Measurements from ENCODE around the gene KIF21A.

KIF21A gene, protein sequence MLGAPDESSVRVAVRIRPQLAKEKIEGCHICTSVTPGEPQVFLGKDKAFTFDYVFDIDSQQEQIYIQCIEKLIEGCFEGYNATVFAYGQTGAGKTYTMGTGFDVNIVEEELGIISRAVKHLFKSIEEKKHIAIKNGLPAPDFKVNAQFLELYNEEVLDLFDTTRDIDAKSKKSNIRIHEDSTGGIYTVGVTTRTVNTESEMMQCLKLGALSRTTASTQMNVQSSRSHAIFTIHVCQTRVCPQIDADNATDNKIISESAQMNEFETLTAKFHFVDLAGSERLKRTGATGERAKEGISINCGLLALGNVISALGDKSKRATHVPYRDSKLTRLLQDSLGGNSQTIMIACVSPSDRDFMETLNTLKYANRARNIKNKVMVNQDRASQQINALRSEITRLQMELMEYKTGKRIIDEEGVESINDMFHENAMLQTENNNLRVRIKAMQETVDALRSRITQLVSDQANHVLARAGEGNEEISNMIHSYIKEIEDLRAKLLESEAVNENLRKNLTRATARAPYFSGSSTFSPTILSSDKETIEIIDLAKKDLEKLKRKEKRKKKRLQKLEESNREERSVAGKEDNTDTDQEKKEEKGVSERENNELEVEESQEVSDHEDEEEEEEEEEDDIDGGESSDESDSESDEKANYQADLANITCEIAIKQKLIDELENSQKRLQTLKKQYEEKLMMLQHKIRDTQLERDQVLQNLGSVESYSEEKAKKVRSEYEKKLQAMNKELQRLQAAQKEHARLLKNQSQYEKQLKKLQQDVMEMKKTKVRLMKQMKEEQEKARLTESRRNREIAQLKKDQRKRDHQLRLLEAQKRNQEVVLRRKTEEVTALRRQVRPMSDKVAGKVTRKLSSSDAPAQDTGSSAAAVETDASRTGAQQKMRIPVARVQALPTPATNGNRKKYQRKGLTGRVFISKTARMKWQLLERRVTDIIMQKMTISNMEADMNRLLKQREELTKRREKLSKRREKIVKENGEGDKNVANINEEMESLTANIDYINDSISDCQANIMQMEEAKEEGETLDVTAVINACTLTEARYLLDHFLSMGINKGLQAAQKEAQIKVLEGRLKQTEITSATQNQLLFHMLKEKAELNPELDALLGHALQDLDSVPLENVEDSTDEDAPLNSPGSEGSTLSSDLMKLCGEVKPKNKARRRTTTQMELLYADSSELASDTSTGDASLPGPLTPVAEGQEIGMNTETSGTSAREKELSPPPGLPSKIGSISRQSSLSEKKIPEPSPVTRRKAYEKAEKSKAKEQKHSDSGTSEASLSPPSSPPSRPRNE (N-terminal part only)

DNA sequence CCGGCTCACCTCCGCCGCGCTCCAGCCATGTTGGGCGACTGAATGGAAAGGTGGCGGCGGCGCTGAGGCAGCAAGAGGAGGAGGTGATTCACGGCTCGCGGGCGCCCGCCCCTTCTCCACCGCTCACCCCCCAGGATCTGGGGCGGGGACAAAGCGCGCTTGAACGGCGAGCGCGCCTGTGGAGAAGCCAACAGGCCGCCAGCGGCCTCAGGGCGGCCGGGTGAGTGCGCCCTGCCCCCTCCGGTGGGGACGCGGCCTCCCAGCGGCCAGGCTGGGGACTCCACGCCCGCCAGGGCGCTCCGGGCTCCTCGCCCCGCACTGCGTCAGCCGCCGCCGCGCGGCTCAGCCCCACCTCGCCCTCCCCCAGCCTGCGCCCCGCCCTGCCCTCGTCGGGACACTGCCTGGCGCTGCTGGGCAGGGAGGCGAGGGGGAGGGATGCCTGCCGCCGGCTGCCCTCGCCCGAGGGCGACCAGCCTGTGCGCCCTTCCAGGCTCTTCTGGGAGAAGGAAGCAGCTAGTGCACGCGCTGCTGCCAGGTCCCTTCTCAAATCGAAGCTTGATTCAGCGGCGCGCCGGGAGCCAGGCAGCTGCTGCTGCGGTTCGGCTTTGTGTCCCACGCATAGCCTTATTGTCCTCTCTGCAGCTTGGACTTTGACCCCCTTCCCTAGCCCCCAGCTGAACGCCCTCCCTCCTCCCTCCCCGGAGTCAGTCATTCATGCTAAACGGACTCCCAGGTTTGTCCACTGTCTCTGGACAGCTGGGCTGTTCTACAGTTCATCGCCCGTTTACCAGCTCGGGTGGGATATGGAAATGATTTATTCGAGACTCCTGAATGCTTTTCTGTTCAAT is at the start of gene KIF21A:
Gene KIF21A, minus strand, starts transcription at position 40 of the 848 bp plus-strand sequence. CDS start 150 bp downstream, outside the sequence.
- DNase-seq: peak; percentile 94

DNA sequence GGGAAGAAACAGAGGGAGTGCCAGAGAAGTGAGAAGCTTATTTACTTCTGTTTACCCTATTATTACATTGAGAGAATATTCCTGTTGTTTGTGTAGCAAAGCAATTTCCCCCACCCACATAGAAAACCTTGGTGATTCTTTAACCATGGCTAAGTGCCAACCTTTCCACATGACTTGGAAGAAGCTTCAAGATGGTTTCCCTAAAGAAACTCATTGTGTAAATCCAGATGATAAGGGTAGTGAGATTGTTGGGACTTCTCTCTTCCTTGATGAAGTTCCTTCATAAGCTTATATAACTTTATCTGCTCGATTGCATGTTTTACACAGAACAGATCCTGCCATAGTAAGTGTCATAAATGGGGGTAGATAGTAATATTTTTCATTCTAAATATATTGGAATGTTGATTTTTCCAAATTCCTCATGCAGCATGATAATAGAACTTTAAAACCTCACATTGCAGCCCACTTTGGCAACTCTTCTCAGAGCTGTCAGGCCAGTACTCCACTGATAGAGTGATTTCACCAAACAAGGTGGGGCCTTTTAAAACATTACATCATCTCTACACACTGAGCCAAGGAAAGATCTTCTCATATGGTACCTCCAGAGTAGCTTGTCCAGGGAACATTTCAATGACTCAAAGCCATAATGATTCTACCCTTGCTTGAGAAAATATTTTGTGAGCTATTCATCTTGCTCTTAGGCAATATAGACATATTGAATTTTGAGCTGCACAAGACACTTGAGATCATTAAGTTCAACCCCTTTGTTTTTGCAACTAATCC is 47.8 kb upstream of the KIF21A start:
- DNase-seq: no peak

DNA sequence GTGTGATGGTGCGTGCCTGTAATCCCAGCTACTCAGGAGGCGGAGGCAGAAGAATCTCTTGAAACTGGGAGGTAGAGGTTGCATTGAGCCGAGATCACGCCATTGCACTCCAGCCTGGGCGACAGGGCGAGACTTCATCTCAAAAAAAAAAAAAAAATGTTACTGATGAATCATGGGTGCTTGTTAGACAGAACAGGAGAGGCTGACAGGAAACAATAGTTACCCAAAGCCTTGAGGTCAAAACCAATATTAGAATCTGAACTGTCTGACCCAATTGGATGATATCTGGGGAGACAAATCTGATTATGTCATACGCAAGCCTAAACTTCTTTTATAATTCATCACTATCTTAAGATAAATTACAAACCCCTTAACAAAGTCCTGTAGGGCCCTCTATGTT is 40.7 kb upstream of the KIF21A start:
- no peak for DNase-seq

DNA sequence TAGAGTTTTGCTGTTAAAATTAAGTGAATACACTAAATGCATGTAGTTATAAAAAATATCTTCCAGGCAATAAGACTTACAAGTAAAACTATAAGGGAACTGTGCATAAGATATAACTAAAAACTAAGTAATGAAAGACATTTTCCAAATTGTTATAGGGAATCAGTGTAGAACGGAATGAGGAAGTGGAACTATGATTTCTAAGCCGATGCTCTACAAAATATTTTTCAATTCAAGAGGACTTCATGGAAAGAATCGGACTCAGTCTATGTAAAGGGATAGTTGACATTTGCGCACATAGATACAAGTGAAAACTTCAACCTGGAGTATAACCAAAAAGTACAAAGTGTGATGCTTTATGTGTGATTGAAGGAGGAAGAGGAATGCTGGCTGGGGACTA is 40.1 kb upstream of the KIF21A start:
- no peak for DNase-seq

DNA sequence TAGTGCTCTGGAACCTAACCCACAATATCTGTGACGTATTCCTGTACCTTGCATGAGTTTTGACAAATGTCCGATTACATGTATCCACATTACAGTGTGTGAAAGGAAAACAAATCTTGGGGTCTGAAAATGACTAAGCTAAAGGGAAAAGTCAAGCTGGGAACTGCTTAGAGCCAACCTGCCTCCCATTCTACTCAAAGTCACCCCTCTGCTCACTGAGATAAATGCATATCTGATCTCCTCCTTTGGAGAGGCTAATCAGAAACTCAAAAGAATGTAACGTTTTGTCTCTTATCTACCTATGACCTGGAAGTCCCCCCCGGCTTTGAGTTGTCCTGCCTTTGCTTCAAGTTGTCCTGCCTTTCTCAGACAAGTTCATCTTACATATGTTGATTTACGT is 34.0 kb upstream of the KIF21A start:
- no peak for DNase-seq

DNA sequence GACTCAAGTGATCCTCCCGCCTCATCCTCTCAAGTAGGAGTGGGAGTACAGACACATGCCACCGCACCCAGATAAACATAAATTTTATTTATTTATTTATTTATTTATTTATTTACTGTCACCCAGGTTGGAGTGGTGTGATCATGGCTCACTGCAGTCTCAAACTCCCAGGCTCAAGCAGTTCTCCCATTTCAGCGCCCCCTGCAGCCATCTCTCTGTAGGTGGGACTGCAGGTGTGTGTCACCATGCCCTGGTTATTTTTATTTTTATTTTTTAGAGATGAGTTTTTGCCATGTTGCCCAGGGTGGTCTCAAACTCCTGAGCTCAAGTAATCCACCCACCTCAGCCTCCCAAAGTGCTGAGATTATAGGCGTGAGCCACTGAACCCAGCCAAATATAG is 33.2 kb upstream of the KIF21A start:
- peak; percentile 2 for DNase-seq

DNA sequence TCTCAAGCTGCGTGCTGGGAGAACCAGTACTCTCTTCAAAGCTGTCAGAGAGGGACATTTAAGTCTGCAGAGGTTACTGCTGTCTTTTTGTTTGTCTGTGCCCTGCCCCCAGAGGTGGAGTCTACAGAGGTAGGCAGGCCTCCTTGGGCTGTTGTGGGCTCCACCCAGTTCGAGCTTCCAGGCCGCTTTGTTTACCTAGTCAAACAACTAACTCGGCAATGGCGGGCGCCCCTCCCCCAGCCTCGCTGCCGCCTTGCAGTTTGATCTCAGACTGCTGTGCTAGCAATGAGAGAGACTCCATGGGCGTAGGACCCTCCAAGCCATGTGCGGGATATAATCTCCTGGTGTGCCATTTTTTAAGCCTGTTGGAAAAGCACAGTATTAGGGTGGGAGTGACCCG is 32.2 kb upstream of the KIF21A start:
- DNase-seq: peak; percentile 37

DNA sequence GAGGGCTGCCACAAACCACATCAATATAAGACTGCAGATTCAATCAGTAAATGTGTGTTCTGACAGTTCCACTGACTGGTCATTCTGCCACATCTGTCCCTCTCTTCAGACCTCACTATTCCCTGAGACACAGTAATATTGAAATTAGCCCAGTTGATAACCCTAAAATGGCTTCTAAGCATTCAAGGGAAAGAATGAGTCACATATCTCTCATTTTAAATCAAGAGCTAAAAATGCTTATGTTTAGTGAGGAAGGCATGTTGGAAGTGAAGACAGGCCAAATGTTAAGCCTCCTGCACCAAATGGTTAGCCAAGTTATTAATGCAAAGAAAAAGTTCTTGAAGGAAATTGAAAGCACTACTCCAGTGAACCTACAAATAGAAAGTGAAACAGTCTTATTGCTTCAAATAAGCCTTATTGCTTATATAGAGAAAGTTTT is 24.5 kb upstream of the KIF21A start:
- DNase-seq: no peak

DNA sequence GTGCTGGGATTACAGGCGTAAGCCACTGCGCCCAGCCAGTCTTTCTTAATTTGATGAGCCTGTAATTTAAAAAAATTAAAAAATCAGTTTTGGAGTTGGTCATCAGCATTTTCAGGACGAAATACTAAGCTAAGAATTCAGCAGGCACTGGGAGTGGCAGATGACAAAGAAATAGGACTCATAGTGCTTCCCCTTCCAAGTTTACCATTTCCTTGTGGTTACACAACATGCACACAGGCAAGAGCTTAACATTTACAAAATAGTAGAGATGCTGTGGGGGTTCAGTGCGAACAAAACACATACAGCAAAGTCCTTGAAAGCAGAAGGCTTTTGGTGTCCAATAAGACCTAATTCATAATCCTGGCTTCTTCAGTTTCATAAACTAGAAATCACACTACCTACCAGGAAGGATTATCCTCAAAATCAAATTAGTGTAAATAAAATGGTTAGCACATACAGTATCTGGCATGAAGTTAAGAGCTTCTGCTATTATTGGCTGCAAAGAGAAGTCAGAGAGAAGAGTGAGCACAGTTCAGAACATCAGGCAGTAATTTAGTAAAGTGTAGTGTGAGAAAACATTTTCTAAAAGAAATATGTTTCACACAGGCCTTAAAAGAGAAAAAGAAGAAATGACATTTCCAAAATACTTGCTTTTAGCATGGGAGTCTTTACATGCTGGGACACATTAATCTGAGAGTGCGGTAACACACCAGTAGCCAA is 22.2 kb upstream of the KIF21A start:
- DNase-seq: no peak

DNA sequence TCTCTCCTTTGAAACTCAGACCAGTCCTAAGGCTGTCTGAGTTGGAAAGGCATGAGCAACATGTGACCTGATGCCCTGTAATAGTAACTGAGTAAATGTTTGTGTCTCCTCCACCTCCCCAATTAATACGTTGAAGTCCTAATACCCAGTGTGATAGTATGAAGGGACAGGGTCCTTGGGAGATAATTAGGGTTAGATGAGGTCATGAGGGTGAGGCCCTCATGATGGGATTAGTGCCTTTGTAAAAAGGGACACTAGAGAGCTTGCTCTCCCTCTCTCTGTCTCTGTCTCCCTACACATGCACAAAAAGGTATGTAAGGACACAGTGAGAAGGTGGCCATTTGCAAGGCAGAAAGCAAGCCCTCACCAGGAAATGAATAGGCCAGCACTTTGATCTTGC is 18.1 kb upstream of the KIF21A start:
- no peak for DNase-seq

DNA sequence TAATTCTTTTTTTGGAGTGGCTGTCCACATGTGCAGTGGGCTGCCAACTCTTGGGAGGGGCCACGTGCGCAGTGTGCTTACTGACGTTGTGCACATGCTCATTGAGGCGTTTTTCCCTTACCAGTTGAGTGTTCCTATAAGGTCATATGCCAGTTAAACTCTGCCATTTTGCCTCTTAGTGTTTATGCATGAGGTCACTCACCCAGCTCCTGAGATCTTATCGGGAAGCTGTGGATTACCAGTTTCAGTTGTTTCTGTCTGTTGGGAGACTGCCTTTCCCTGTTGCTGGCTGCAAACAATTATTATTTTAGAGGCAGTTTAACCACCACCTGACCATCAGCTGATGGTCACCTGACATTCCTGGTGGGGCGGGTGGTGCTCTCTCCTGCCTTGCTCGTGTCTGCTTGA is 16.1 kb upstream of the KIF21A start:
- DNase-seq: no peak

DNA sequence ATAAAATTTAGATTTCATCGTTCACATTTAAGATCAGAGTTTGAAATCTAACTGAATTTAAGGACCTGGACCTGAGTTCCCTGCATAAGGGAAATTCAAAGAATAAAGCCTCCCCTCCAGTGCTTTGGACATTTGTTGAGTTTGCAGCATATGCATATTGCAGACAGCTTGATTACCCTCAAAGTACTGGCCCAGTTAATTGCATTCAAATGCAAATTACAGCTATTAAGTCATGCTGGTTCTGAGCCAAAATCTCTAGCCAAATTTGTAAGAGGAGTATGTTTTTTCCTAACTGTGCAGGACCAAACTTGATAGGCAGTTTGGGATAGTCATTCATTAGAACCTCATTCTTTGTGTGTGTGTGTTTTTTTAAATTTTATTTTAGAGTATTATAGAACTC is 9.1 kb upstream of the KIF21A start:
- DNase-seq: peak; percentile 90

DNA sequence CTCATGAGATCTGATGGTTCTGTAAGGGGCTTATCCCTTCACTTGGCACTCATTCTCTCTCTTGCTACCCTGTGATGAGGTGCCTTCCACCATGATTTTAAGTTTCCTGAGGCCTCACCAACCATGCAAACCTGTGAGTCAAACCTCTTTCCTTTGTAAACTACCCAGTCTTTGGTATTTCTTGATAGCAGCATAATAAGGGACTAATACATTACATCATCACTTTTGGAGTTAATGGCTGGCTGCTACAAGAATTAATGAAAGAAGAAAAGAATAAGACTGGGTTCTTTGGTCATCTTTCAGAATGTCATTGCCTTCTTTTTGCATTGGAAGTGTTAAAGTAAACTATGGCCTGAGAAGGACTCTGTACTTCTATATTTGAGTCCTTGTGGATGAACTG is 5.1 kb upstream of the KIF21A start:
- no peak for DNase-seq

DNA sequence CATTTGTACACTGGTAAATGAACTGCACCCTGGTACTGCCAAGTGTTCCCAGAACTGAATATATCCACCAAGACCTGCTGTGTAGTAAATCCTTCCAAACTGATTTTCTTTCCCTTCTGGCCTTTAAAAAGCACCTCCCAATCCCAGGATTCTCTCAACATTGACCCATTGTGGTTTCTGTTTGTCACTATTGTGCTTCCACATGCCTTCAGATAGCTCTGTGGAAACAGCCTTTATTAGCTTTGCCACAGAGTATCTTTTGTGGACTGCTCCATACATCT is 949 bp upstream of the KIF21A start:
- DNase-seq: no peak

DNA sequence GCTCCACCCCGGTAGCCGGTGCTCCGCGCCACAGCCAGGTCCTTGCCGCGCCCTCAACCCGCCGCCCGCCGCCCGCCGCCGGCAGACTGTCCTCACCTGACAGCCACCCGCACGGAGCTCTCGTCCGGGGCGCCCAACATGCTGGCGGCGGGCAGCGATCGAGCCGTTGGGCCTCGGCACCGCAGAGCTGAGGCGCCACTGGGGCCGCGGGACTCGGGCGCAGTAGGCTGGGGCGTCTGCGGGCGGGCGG is 164 bp downstream of the KIF21A start:
- no peak for DNase-seq

DNA sequence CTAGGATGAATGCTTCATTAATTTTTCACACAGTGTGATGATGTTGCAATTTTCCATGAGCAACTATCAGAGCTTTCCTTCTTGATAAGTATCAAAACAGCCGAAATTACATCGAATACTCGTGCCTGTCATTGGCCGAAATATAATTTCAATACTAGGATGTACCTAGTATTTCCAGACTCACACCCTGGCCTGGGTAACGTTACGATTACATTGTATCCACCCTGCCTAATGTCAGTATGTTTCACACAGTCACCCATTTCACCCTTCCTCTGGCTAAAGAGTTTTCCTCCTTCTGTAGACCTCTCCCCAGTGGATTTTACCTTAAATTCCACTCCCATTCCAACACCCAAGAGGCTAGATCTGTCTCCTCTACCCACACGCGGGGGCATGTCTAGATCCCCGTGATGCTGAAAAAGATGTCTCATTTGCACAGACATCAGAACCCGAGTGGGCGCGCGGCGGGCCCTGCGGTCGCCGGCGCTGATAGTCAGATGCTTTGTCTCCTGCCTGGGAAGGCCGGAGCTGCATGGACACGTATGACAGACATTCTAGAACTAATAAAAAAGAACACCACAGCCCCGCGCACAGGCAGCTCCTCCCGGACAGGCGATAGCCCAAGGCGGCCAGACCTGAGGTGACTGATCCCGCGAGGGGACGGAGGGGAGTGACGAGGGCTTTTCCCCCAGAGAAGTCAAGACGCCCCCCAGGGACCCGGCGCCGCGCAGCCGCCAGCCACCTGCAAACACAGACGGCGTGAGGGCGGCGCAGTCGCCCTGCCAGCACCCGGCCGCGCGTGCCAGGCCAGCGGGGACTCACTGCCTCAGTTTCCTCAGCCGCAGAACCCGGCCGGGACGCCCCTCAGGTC is 723 bp downstream of the KIF21A start:
- peak; percentile 76 for DNase-seq

DNA sequence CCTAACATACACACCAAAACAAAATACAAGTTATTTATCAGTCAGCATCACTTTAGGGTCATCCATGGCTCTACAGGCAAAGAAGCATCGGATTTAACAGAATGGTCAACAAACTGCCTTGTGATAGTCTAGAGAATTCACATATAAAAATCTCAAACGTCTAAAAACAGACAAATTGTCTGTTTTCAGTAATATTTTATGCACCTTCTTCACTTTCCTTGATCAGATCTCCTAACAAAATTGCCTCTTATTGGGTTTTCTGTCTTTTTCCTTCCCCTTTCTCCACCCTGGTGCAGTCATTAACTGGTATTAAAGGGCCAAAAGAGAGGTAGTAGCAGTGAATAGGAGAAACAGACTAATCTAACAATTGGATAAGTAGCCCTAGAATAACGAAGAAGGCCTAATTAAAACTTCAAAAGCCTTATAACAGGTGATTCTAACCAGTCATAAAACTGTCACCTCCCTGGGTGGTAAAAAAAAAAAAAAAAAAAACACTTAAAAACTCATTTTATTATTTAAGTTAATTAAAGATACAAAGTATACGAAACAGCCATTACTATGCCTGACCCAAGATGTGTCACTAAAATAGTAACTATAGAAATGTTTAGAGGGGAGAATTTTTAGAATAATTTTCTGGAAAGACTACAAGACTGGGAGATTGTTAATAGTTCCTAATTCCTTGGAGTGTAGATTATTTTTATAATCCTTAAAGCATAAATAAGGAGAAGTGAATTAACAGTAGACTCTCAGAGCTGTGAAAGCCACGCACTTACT is 1.5 kb downstream of the KIF21A start:
- peak; percentile 3 for DNase-seq

DNA sequence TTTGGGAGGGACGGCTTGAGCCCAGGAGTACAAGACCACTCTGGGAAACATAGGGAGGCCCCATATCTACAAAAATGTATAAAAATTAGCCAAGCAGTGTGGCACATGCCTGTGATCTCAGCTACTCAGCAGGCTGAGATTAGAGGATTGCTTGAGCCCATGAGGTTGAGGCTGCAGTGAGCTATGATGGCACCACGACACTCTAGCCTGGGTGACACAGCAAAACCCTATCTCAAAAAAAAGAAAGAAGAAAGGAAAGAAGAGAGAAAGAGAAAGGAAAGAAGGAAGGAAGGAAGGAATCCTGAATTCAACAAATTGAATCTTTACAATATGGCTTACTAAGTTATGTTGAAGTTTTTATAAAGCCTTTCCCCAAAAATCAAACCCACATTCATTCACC is 2.1 kb downstream of the KIF21A start:
- DNase-seq: no peak

DNA sequence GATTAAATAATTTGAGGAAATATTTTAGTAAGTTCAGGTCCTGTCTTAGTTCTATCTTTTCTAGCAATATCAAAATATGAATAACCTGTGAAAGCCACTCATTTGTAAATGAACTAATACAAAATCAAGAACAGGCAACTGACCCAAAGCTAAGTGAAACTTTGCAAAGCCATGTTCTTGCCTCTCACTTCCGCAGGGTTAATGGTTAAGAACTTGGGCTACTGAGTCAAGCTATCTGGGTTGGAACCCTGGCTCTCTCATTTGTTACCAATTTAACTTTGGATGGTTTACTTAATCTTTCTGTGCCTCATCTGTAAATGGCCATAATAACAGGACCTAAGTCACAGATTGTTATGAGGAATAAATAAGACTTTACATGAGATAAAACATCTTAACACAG is 2.8 kb downstream of the KIF21A start:
- DNase-seq: no peak
